GM12878 (cell line): Measurements from ENCODE around the gene THEM4. TPM values are rescaled to one million over a fixed set of nuclear protein-coding genes. Genes with fewer than 3 reads are reported as not detected.
A peak's percentile ranks its signal among the peaks of the same experiment; 100 is the strongest.

Source experiments
- ATAC-seq: fragments of 200-7000 bp; cut with Tn5 transposase; 3 replicates; pipeline ENCODE4 v1.9.1; 2020; ENCODE audit warnings: mild to moderate bottlenecking, moderate library complexity
- Bru-seq: library from RNA; stranded (reverse); fragments of 400-500 nt; gene quantifications from one replicate; lab custom pipeline; 2021; lab: Mats Ljungman, UMichigan
- BruChase-seq, 2 experiments: library from RNA; stranded (reverse); fragments of 400-500 nt; gene quantifications; one replicate each; lab custom pipeline; 2021; lab: Mats Ljungman, UMichigan
- BruUV-seq: library from RNA; stranded (reverse); fragments of 400-500 nt; replicated peaks from 2 replicates; lab custom pipeline; 2021; lab: Mats Ljungman, UMichigan
- CTCF ChIA-PET: fragments of 300-600 bp; sonication (Branson Sonifier 250); formaldehyde crosslinking; extraction: SDS; loops from one replicate; lab custom pipeline; 2021; ENCODE audit warnings: inconsistent platforms; lab: Yijun Ruan, JAX
- POLR2A ChIA-PET: fragments of 350-600 bp; formaldehyde crosslinking; extraction: SDS; loops from one replicate; lab custom pipeline; 2021; ENCODE audit warnings: inconsistent platforms; lab: Charles Lee
- RAD21 ChIA-PET: fragments of 300-600 bp; sonication (Branson Sonifier 250); formaldehyde crosslinking; loops from one replicate; lab custom pipeline; 2023; ENCODE audit warnings: antibody characterized with exemption; ENCODE audit not compliant: unreplicated experiment; lab: Charles Lee
- SMC1A ChIA-PET: fragments of 300-600 bp; sonication (Branson Sonifier 250); formaldehyde crosslinking; loops from one replicate; lab custom pipeline; 2023; ENCODE audit not compliant: unreplicated experiment, uncharacterized antibody; lab: Charles Lee
- DNase-seq: peaks from one replicate; pipeline ENCODE4 v3.0.0-alpha.2; 2011; ENCODE audit warnings: low read depth, low spot score
- FAIRE-seq: peaks from 3 replicates; lab custom pipeline; 2011; peaks lifted over from hg19 to GRCh38; lab: Jason Lieb, UNC
- H2AFZ ChIP-seq: 2 replicates; pipeline ENCODE4 v1.6.0; 2011; ENCODE audit warnings: low read depth, low read length, control low read depth; ENCODE audit not compliant: control insufficient read depth
- H3K27ac ChIP-seq: 2 replicates; pipeline ENCODE4 v1.5.1; 2011; ENCODE audit warnings: control low read depth; ENCODE audit not compliant: control insufficient read depth, insufficient read depth
- H3K27me3 ChIP-seq, 2 experiments: replicated peaks in 1 of 2; 2 replicates each; pipeline versions ENCODE4 v1.6.0 to v1.6.1; 2011; ENCODE audit warnings: low read length in 1 of 2; ENCODE audit not compliant: control insufficient read depth in 2 of 2, insufficient read depth in 2 of 2
- H3K36me3 ChIP-seq, 2 experiments: 2 replicates each; pipeline ENCODE4 v1.5.1; 2011; ENCODE audit warnings: low read length in 1 of 2; ENCODE audit not compliant: control insufficient read depth in 2 of 2, insufficient read depth in 2 of 2
- H3K4me1 ChIP-seq: 2 replicates; pipeline ENCODE4 v1.6.1; 2011; ENCODE audit warnings: mild to moderate bottlenecking, low read length, moderate library complexity, mixed read lengths; ENCODE audit not compliant: control insufficient read depth, insufficient read depth
- H3K4me2 ChIP-seq: 2 replicates; pipeline ENCODE4 v1.6.0; 2011; ENCODE audit warnings: control low read depth; ENCODE audit not compliant: control insufficient read depth, insufficient read depth
- H3K4me3 ChIP-seq: fragments of 200-600 bp; sonication (generic); 2 replicates; pipeline ENCODE4 v1.5.1; 2016
- H3K79me2 ChIP-seq: 2 replicates; pipeline ENCODE4 v1.6.0; 2011; ENCODE audit warnings: low read length; ENCODE audit not compliant: control insufficient read depth, insufficient read depth
- H3K9ac ChIP-seq: 2 replicates; pipeline ENCODE4 v1.8.0; 2011; ENCODE audit warnings: low read length, control low read depth, mixed read lengths; ENCODE audit not compliant: control insufficient read depth, insufficient read depth
- H3K9me3 ChIP-seq: replicated peaks from 3 replicates; pipeline ENCODE4 v1.5.1; 2011; ENCODE audit warnings: mild to moderate bottlenecking, low read length; ENCODE audit not compliant: control insufficient read depth, insufficient read depth
- H4K20me1 ChIP-seq: 2 replicates; pipeline ENCODE4 v1.6.0; 2011; ENCODE audit not compliant: control insufficient read depth, insufficient read depth
- CHD2 ChIP-seq: IDR thresholded peaks from 2 replicates; pipeline ENCODE4 v1.6.1; 2011; ENCODE audit warnings: low read depth, low read length, improper control_type of control experiment, borderline replicate concordance
- CTCF ChIP-seq, 3 experiments: IDR thresholded peaks in 2 of 3; conservative IDR thresholded peaks in 1 of 3; 2 replicates each; pipeline ENCODE4 v1.5.1; 2011; ENCODE audit warnings: low read depth in 3 of 3, low read length in 3 of 3, mild to moderate bottlenecking in 3 of 3, control low read depth in 2 of 3, moderate library complexity in 2 of 3, inconsistent platforms in 1 of 3, mixed read lengths in 1 of 3; ENCODE audit not compliant: control insufficient read depth in 2 of 3, insufficient read depth in 1 of 3; ENCODE audit errors: extremely low read depth in 1 of 3
- NR2C2 ChIP-seq: IDR thresholded peaks from 2 replicates; pipeline ENCODE4 v1.6.1; 2011; ENCODE audit warnings: borderline replicate concordance, low read depth; ENCODE audit not compliant: control insufficient read depth, insufficient read length
- POLR2A ChIP-seq: IDR thresholded peaks from 2 replicates; pipeline ENCODE4 v1.6.1; 2011; ENCODE audit warnings: low read depth, mild to moderate bottlenecking, low read length
- POLR2AphosphoS2 ChIP-seq: IDR thresholded peaks from 2 replicates; pipeline ENCODE4 v1.6.1; 2011; ENCODE audit warnings: low read depth, mild to moderate bottlenecking, low read length, improper control_type of control experiment, moderate library complexity
- RAD51 ChIP-seq: fragments of 450-650 bp; IDR thresholded peaks from 2 replicates; pipeline ENCODE4 v1.6.1; 2016; ENCODE audit warnings: moderate library complexity, mild to moderate bottlenecking, inconsistent platforms
- RELA ChIP-seq: fragments of 450-650 bp; IDR thresholded peaks from 2 replicates; pipeline ENCODE4 v1.8.0; 2014; ENCODE audit warnings: borderline replicate concordance; ENCODE audit not compliant: partially characterized antibody
- REST ChIP-seq: IDR thresholded peaks from 2 replicates; pipeline ENCODE4 v1.6.1; 2012; ENCODE audit warnings: mild to moderate bottlenecking, low read depth, low read length
- WGBS: methylation state at CpG from one replicate; pipeline ENCODE4 v1.1.6; 2016; ENCODE audit warnings: low lambda C conversion rate; ENCODE audit not compliant: insufficient replicate concordance, insufficient coverage; ENCODE audit errors: missing lambda C conversion rate; 5-methylcytosine and 5-hydroxymethylcytosine counted together
- in situ Hi-C: fragments of 300-500 bp; cut with MboI; formaldehyde crosslinking; loops from 9 replicates; pipeline ENCODE4 v1.14.3; 2018; ENCODE audit warnings: mixed read lengths
- intact Hi-C: fragments of 100-400 bp; cut with micrococcal nuclease; formaldehyde crosslinking; loops from one replicate; pipeline ENCODE4 v1.14.2; 2022; ENCODE audit not compliant: unreplicated experiment
- long read RNA-seq, 2 experiments: library from polyadenylated mRNA; unstranded; transcript quantifications; one replicate each; pipeline ENCODE4 v2.0.0, GENCODE V29; 2019 to 2020
- polyA minus RNA-seq, 3 experiments: library from RNA; depleted of rRNA, polyadenylated mRNA; stranded (reverse); fragments of >200 nt; gene quantifications; 2 replicates each; pipeline ENCODE4 v1.2.3, GENCODE V29; 2011
- polyA plus RNA-seq, 11 experiments: library from polyadenylated mRNA; depleted of rRNA in 4 of 11; unstranded in 6 of 11; stranded (reverse) in 5 of 11; fragments of >200 nt; fragmentation: Nextera tagmentation in 4 of 11; fragmentation: Illumina TruSeq in 1 of 11; extraction: Ambion mirVana in 4 of 11; extraction: Trizol in 1 of 11; gene quantifications; 1 replicate in 1 of 11; 2 replicates in 10 of 11; pipeline versions ENCODE4 v1.2.1 to v1.2.3, GENCODE V29; 2011 to 2016; ENCODE audit warnings: inconsistent platforms in 2 of 11, missing spikeins in 2 of 11, low read depth in 1 of 11
- total RNA-seq, 4 experiments: library from RNA; depleted of rRNA in 3 of 4; stranded (reverse); fragments of >200 nt in 3 of 4; fragmentation: Illumina TruSeq in 1 of 4; extraction: Trizol in 1 of 4; gene quantifications; 2 replicates each; pipeline versions ENCODE4 v1.2.1 to v1.2.3, GENCODE V29; 2013 to 2021

Gene THEM4
- total RNA-seq (2013; cell fraction: nucleolus; rRNA removed): 17.5 and 19.0 TPM in 2 replicates
- total RNA-seq (2014; rRNA removed) (13.2 and 14.1 TPM in 2 replicates), total RNA-seq (2014; rRNA removed; fragmentation: Illumina TruSeq; extraction: Trizol) (16.7 and 17.1 TPM in 2 replicates), total RNA-seq (2021) (11.7 and 13.2 TPM in 2 replicates), polyA plus RNA-seq (2011; rRNA removed) (18.6 and 21.9 TPM in 2 replicates), polyA plus RNA-seq (2014; fragmentation: Illumina TruSeq; extraction: Trizol) (26.0 and 26.8 TPM in 2 replicates), polyA plus RNA-seq (2014; fragmentation: Nextera tagmentation; extraction: Ambion mirVana) (1 to 10 TPM; 3.4 to 7.2 TPM), polyA plus RNA-seq (2014; rRNA removed) (22.6 and 30.8 TPM in 2 replicates), polyA plus RNA-seq (2016; fragmentation: Nextera tagmentation; extraction: Ambion mirVana) (10 to 100 TPM; 21.9 to 25.4 TPM), polyA minus RNA-seq (2011; rRNA and poly(A)+ RNA removed) (7.5 and 9.0 TPM in 2 replicates), Bru-seq, nascent RNA (percentile 75 among the genes with signal in this experiment), BruChase-seq, experiment 1, labeled RNA remaining after a 6-hour chase (percentile 67 among the genes with signal in this experiment), BruChase-seq, experiment 2, labeled RNA remaining after a 2-hour chase (percentile 64 among the genes with signal in this experiment)
- polyA plus RNA-seq (2011; ENCODE audit: low read depth): 7.3 TPM
- 11.2 TPM in 2 replicates for polyA plus RNA-seq (2011; cell fraction: cytosol; rRNA removed)
- 7.2 and 10.5 TPM in 2 replicates for polyA plus RNA-seq (2011; cell fraction: nucleus; rRNA removed)
- 8.5 and 10.9 TPM in 2 replicates for polyA plus RNA-seq (2012)
- polyA minus RNA-seq (2011; cell fraction: cytosol; rRNA and poly(A)+ RNA removed): 1.7 and 2.3 TPM in 2 replicates
- 3.1 and 4.3 TPM in 2 replicates for polyA minus RNA-seq (2011; cell fraction: nucleus; rRNA and poly(A)+ RNA removed)
- long read RNA-seq, experiment 1, transcript THEM4-201 (6 exons, 2,377 nt): major isoform, 8 of 18 reads
- long read RNA-seq, experiment 1, partial matches to known transcripts: 0 of 18 reads
- long read RNA-seq, experiment 1, other reads (novel, unspliced or antisense): 6 of 18 reads
- long read RNA-seq, experiment 2, transcript THEM4-201 (6 exons, 2,377 nt): major isoform, 25 of 61 reads
- long read RNA-seq, experiment 2, transcript THEM4-202 (7 exons, 1,832 nt): minor isoform, 10 of 61 reads
- long read RNA-seq, experiment 2, partial matches to known transcripts: 2 of 61 reads
- long read RNA-seq, experiment 2, other reads (novel, unspliced or antisense): 23 of 61 reads

GRCh38 chr1:151909167-151910149, at the start of gene THEM4:
Gene THEM4 (minus strand): TSS chr1:151909511. CDS start chr1:151909458, 53 bp downstream.
- intact Hi-C loops: no loop called here
- H3K4me1 ChIP-seq: no peaks in the 10 kb centered on the region
- peak; percentile 72 for FAIRE-seq
- TF ChIP-seq NR2C2 (no peak), REST (no peak), CHD2 (no peak), CTCF (IDR thresholded peaks at IDR 0.05 in 2 of 3, conservative IDR thresholded peaks at IDR 0.05 in 1 of 3; ENCODE audit: control insufficient read depth in 2 of 3, extremely low read depth in 1 of 3, insufficient read depth in 1 of 3, low read depth in 3 of 3, low read length in 3 of 3) (peak; percentile 24 to 36 (median 33); a peak in 4 of 6 replicates), RELA (peak; percentile 45), POLR2AphosphoS2 (no peak), RAD51 (peak; percentile 41; the same call in 1 of the 2 replicates), POLR2A (peak; percentile 93)

More at GRCh38 chr1:151909167-151910149, at the start of gene THEM4:
- TSS peak; percentile 99 for BruUV-seq
- peak; percentile 79 for DNase-seq
- in situ Hi-C loops: no loop called here
- peak within 1 kb of the TSS; percentile 78 for H3K27ac ChIP-seq
- H4K20me1 ChIP-seq: no peaks in the 10 kb centered on the region
- peak within 1 kb of the TSS; percentile 84 for H3K4me3 ChIP-seq
- ChIA-PET RAD21 (interaction anchor here (0.8 to 2.2 kb wide), 8 partner anchors 11 to 549 kb away, joined by 3 to 8 read pairs (median 5); no protein-coding TSS in a partner anchor), SMC1A (interaction anchor here (0.6 to 2.2 kb wide), 13 partner anchors 10 to 759 kb away, joined by 3 to 6 read pairs (median 4); no protein-coding TSS in a partner anchor), CTCF (interaction anchor here (0.7 to 3.3 kb wide), 19 partner anchors 9 to 150 kb away, joined by 3 to 31 read pairs (median 4); no protein-coding TSS in a partner anchor), POLR2A (interaction anchor here (0.6 to 3.4 kb wide), 3 partner anchors 10 to 70 kb away, joined by 3 to 11 read pairs (median 6); partner anchors contain the start of gene C2CD4D)
- H2AFZ ChIP-seq: peak within 1 kb of the TSS; percentile 97
- H3K9me3 ChIP-seq: peaks cover 7% of the 10 kb centered on the region
- peak within 1 kb of the TSS; percentile 95 for H3K9ac ChIP-seq
- H3K79me2 ChIP-seq: peaks cover 2% of the 10 kb centered on the region; the same call in 1 of the 2 replicates
- peak; percentile 99 for ATAC-seq
- no peaks in the 10 kb centered on the region for H3K27me3 ChIP-seq
- peak within 1 kb of the TSS; percentile 90 for H3K4me2 ChIP-seq
- no peaks in the 10 kb centered on the region for H3K36me3 ChIP-seq
- 3% methylated on average over 70 of the region's 73 CpGs for WGBS
